Kidney tubule cell (primary cell): ENCODE measurements around the gene FBXO34.

Source experiments
- DNase-seq: peaks from one replicate; pipeline ENCODE4 v3.0.0-alpha.2; 2018; ENCODE audit warnings: low spot score

The FBXO34 gene

GRCh38 chr14:55272922-55273321, 1.7 kb downstream of the FBXO34 start:
- peak; percentile 53 for DNase-seq

GRCh38 chr14:55274146-55274545, 2.9 kb downstream of the FBXO34 start:
- DNase-seq, result no peak

- peak; percentile 44 for DNase-seq
Measured at GRCh38 chr14:55274751-55275150, 3.5 kb downstream of the FBXO34 start.

GRCh38 chr14:55276736-55277135, 5.5 kb downstream of the FBXO34 start:
- no peak for DNase-seq

GRCh38 chr14:55277972-55278740, 6.9 kb downstream of the FBXO34 start:
- no peak for DNase-seq

- DNase-seq, result no peak
Measured at GRCh38 chr14:55279384-55279783, 8.2 kb downstream of the FBXO34 start.

- no peak for DNase-seq
Measured at GRCh38 chr14:55281316-55281839, 10.2 kb downstream of the FBXO34 start.

GRCh38 chr14:55285048-55285652, 13.9 kb downstream of the FBXO34 start:
- peak; percentile 93 for DNase-seq

- DNase-seq, result no peak
Measured at GRCh38 chr14:55288439-55288838, 17.2 kb downstream of the FBXO34 start.

GRCh38 chr14:55291480-55292081, 20.4 kb downstream of the FBXO34 start:
- DNase-seq, result no peak

GRCh38 chr14:55294603-55295002, 23.4 kb downstream of the FBXO34 start:
- DNase-seq, result no peak

- DNase-seq, result peak; percentile 48
Measured at GRCh38 chr14:55297611-55298499, 26.6 kb downstream of the FBXO34 start.

- no peak for DNase-seq
Measured at GRCh38 chr14:55298500-55298822, 27.2 kb downstream of the FBXO34 start.

- peak; percentile 61 for DNase-seq
Measured at GRCh38 chr14:55301437-55302121, 30.4 kb downstream of the FBXO34 start.

GRCh38 chr14:55302367-55303124, 31.3 kb downstream of the FBXO34 start:
- no peak for DNase-seq

- DNase-seq, result no peak
Measured at GRCh38 chr14:55303125-55303499, 31.9 kb downstream of the FBXO34 start.

GRCh38 chr14:55303691-55304145, 32.5 kb downstream of the FBXO34 start:
- DNase-seq, result no peak

GRCh38 chr14:55306938-55307589, 35.8 kb downstream of the FBXO34 start:
- DNase-seq, result no peak

GRCh38 chr14:55309154-55309553, 37.9 kb downstream of the FBXO34 start:
- DNase-seq, result no peak

- no peak for DNase-seq
Measured at GRCh38 chr14:55309761-55310365, 38.6 kb downstream of the FBXO34 start.
